HG02852 (cell line): ENCODE results near the gene FSCN2.
A peak's percentile ranks its signal among the peaks of the same experiment; 100 is the strongest.

Source experiments
- ATAC-seq: cut with Tn5 transposase; IDR thresholded peaks from one replicate; pipeline ENCODE4 v1.9.1; 2021; ENCODE audit warnings: mild to moderate bottlenecking, moderate library complexity; ENCODE audit not compliant: unreplicated experiment

The FSCN2 gene

GRCh38 chr17:81538651-81539570, 10.7 kb downstream of the FSCN2 start:
- no peak for ATAC-seq

- no peak for ATAC-seq
Observed at GRCh38 chr17:81539571-81539900, 11.4 kb downstream of the FSCN2 start.

GRCh38 chr17:81539961-81540675, 11.9 kb downstream of the FSCN2 start:
- ATAC-seq: no peak

- no peak for ATAC-seq
Observed at GRCh38 chr17:81540676-81541027, 12.5 kb downstream of the FSCN2 start.

GRCh38 chr17:81541123-81541522, 12.9 kb downstream of the FSCN2 start:
- ATAC-seq: no peak

- ATAC-seq: no peak
Observed at GRCh38 chr17:81542431-81543338, 14.5 kb downstream of the FSCN2 start.

- ATAC-seq: no peak
Observed at GRCh38 chr17:81543339-81543675, 15.1 kb downstream of the FSCN2 start.

- no peak for ATAC-seq
Observed at GRCh38 chr17:81543756-81544155, 15.6 kb downstream of the FSCN2 start.

GRCh38 chr17:81544281-81544974, 16.3 kb downstream of the FSCN2 start:
- ATAC-seq: no peak

- no peak for ATAC-seq
Observed at GRCh38 chr17:81545160-81545949, 17.2 kb downstream of the FSCN2 start.

- ATAC-seq: no peak
Observed at GRCh38 chr17:81546906-81547613, 18.9 kb downstream of the FSCN2 start.

- no peak for ATAC-seq
Observed at GRCh38 chr17:81547614-81547982, 19.4 kb downstream of the FSCN2 start.

GRCh38 chr17:81549031-81549557, 20.9 kb downstream of the FSCN2 start:
- no peak for ATAC-seq

- no peak for ATAC-seq
Observed at GRCh38 chr17:81549826-81550225, 21.6 kb downstream of the FSCN2 start.

GRCh38 chr17:81550285-81550684, 22.1 kb downstream of the FSCN2 start:
- no peak for ATAC-seq

GRCh38 chr17:81550830-81551457, 22.8 kb downstream of the FSCN2 start:
- ATAC-seq: no peak

GRCh38 chr17:81551458-81552243, 23.5 kb downstream of the FSCN2 start:
- peak; percentile 17 for ATAC-seq
